ENCODE data around the gene ARHGEF12. TPM values are rescaled to one million over a fixed set of nuclear protein-coding genes. Genes with fewer than 3 reads are reported as not detected.

Gene ARHGEF12
- total and polyA plus RNA-seq, 4 experiments from 2014 or later: 0.80 to 5.0 (median 3.8) TPM

DNA sequence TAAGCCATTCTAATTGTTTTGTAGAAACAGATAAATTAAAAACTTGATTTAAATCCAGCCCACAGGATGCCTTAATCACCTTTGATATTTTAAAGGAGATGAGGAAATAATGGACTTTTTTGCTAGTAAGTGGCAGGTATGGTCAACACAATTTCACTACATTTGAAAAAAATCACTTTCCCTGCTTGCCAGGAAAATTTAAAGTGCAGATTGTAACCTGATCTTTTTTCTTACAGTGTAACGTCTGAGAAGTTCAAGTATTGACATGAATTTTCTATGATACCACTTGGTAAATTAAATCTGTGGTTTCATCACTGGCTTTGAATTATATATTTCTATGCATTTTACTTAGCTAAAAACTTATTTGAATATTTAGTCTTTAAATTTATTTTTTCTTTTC lies 65.3 kb downstream of the ARHGEF12 start:
- Histone ChIP-seq H3K4me3 (ENCODE audit: low read length in 2 of 2) (no peak overlapping the region), H3K4me1 (ENCODE audit: insufficient read depth, low read length) (no peaks in the 10 kb centered on the region), H3K9me3 (ENCODE audit: control insufficient read depth in 1 of 2, low read length in 2 of 2) (no peaks in the 10 kb centered on the region), H3K27me3 (ENCODE audit: insufficient read depth, low read length) (no peaks in the 10 kb centered on the region), H3K27ac (ENCODE audit: low read depth, low read length) (no peak overlapping the region), H3K36me3 (ENCODE audit: insufficient read depth, low read length) (no peaks in the 10 kb centered on the region)
- Mint-ChIP-seq H3K36me3 (no peaks in the 10 kb centered on the region), H3K9me3 (no peaks in the 10 kb centered on the region), H3K27me3 (peaks cover 3 to 4% of the 10 kb centered on the region in 2 donors), H3K27ac (no peak overlapping the region), H3K4me1 (peaks cover 0 to 3% (median 0%) of the 10 kb centered on the region in 4 donors), H3K4me3 (no peak overlapping the region)
- no peak for DNase-seq
- intact Hi-C loops (cut with micrococcal nuclease): no loop called here
- CTCF ChIA-PET (ENCODE audit: partially characterized antibody): interaction anchor here (0.6 to 0.9 kb wide), 2 partner anchors 11 to 340 kb away, joined by 3 read pairs; no protein-coding TSS in a partner anchor
- POLR2A ChIA-PET (ENCODE audit: partially characterized antibody): no interaction called here

DNA sequence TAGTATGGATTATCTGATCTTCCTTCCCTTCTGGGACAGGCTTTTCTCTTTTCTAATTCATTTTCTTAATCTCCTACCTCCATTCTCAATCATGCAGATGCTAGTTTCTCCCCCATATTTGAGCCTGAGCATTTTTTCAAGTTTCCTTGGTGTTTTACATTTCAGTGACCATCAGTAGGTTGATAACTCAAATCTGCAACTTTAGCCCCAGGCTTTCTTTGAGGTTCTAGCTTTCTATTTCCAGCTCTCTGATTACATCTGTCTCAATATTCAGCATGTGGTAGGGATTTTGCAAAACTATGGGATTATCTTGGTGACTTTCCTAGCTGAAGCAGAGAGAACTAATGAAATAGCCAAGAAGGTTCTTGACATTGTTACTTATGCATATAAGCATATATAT lies 67.8 kb downstream of the ARHGEF12 start:
- Mint-ChIP-seq H3K4me3 (no peak overlapping the region), H3K36me3 (no peaks in the 10 kb centered on the region), H3K27me3 (peaks cover 3 to 4% of the 10 kb centered on the region in 2 donors), H3K4me1 (peaks cover 0 to 3% (median 0%) of the 10 kb centered on the region in 4 donors), H3K9me3 (no peaks in the 10 kb centered on the region), H3K27ac (peak overlapping the region in 1 of 7 donors; percentile 3)
- POLR2A ChIA-PET (ENCODE audit: partially characterized antibody): no interaction called here
- Histone ChIP-seq H3K27me3 (ENCODE audit: insufficient read depth, low read length) (no peaks in the 10 kb centered on the region), H3K4me1 (ENCODE audit: insufficient read depth, low read length) (no peaks in the 10 kb centered on the region), H3K36me3 (ENCODE audit: insufficient read depth, low read length) (no peaks in the 10 kb centered on the region), H3K4me3 (ENCODE audit: low read length in 2 of 2) (no peak overlapping the region), H3K9me3 (ENCODE audit: control insufficient read depth in 1 of 2, low read length in 2 of 2) (no peaks in the 10 kb centered on the region), H3K27ac (ENCODE audit: low read depth, low read length) (no peak overlapping the region)
- no peak for DNase-seq
- intact Hi-C loops (cut with micrococcal nuclease): no loop called here
- CTCF ChIA-PET (ENCODE audit: partially characterized antibody): no interaction called here

DNA sequence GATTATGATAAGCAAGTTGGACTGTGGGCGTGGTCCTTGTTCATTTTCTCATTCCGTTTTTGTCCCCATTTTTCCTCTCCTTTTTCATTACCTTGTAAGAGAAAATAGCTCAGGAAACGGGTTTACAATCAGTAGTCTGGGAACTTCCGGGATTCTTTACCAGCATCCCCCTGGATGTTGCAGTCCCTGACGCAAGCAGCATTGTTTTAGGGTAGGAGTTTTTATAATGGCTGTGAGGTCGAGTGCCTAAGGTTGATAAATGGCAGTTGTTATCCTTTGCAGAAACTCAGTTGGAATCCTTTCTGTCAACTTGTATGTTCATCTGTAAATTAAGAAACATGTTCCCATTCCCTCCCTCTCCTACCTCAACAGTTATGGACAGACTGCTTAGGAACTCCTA lies 68.3 kb downstream of the ARHGEF12 start:
- Histone ChIP-seq H3K36me3 (ENCODE audit: insufficient read depth, low read length) (no peaks in the 10 kb centered on the region), H3K27me3 (ENCODE audit: insufficient read depth, low read length) (no peaks in the 10 kb centered on the region), H3K9me3 (ENCODE audit: control insufficient read depth in 1 of 2, low read length in 2 of 2) (no peaks in the 10 kb centered on the region), H3K4me1 (ENCODE audit: insufficient read depth, low read length) (no peaks in the 10 kb centered on the region), H3K27ac (ENCODE audit: low read depth, low read length) (no peak overlapping the region), H3K4me3 (ENCODE audit: low read length in 2 of 2) (no peak overlapping the region)
- Mint-ChIP-seq H3K4me3 (no peak overlapping the region), H3K27ac (no peak overlapping the region), H3K9me3 (no peaks in the 10 kb centered on the region), H3K4me1 (no peaks in the 10 kb centered on the region), H3K27me3 (peaks cover 1 to 4% of the 10 kb centered on the region in 2 donors), H3K36me3 (peaks cover 0 to 1% of the 10 kb centered on the region in 2 donors)
- ChIA-PET POLR2A (ENCODE audit: partially characterized antibody) (no interaction called here), CTCF (ENCODE audit: partially characterized antibody) (no interaction called here)
- DNase-seq: no peak
- intact Hi-C loops (cut with micrococcal nuclease): no loop called here

DNA sequence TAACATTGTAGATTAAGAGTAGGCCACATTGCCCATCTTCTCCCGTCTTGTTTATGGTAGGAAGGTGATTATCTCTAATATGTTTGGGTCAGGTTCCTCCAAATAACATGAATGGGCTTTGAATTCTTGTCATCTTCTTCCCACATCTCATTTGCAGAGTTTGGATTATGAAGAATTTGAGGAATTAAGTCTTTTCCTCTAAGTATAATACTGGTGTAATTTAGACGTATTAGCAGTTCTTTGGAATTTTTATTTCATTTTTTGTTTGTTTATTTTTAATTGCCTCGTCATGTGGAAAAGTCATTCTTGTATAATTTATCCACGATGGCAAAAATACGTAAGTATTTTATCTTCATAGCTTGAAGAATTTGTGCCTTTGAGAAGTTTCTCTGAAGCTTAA lies 73.4 kb downstream of the ARHGEF12 start:
- Mint-ChIP-seq H3K36me3 (peaks cover 0 to 1% of the 10 kb centered on the region in 2 donors), H3K27me3 (peaks cover 0 to 1% of the 10 kb centered on the region in 2 donors), H3K9me3 (no peaks in the 10 kb centered on the region), H3K4me3 (no peak overlapping the region), H3K27ac (no peak overlapping the region), H3K4me1 (no peaks in the 10 kb centered on the region)
- intact Hi-C loops (cut with micrococcal nuclease): no loop called here
- POLR2A ChIA-PET (ENCODE audit: partially characterized antibody): no interaction called here
- H3K27me3 ChIP-seq (ENCODE audit: insufficient read depth, low read length): no peaks in the 10 kb centered on the region
- H3K9me3 ChIP-seq (ENCODE audit: control insufficient read depth in 1 of 2, low read length in 2 of 2): no peaks in the 10 kb centered on the region
- no peak overlapping the region for H3K27ac ChIP-seq (ENCODE audit: low read depth, low read length)
- CTCF ChIA-PET (ENCODE audit: partially characterized antibody): no interaction called here
- no peaks in the 10 kb centered on the region for H3K36me3 ChIP-seq (ENCODE audit: insufficient read depth, low read length)
- DNase-seq: no peak
- no peak overlapping the region for H3K4me3 ChIP-seq (ENCODE audit: low read length in 2 of 2)
- no peaks in the 10 kb centered on the region for H3K4me1 ChIP-seq (ENCODE audit: insufficient read depth, low read length)

DNA sequence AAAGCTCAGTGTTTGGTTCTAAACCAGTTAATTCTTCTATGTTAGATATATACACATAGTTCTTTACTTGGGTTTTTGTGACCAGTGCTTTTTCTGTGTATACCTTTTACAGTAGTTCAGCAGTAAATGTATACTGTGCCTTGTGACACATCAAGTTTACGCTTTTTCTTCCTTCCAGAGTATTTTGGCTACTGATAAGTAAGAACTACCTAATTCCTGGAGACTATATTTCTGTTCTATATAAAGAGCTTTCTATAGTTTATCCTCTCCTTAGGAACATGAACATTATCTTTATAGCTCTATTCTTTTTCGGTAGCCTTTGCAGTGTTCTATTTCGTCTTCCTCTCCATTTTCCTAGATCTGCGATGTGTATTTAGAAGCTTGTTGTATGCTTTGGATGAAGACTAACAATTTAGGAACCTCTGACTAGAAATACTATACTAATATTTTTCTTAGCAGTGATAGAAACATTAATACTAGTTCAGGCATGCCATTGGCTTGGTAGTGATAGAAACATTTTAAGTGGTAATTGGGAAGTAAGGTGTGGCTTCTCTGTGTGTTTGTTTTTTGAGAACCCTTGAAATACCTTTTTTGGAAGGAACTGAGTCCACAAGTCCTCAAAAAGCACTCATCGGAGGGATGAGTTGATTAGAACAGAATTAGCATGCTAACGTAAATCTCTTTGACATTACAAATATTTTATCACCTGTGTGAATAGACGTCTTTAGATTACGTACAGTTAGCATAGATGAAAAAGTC lies 74.6 kb downstream of the ARHGEF12 start:
- Mint-ChIP-seq H3K27ac (no peak overlapping the region), H3K36me3 (peaks cover 0 to 1% of the 10 kb centered on the region in 2 donors), H3K9me3 (no peaks in the 10 kb centered on the region), H3K27me3 (peaks cover 0 to 1% of the 10 kb centered on the region in 2 donors), H3K4me1 (no peaks in the 10 kb centered on the region), H3K4me3 (no peak overlapping the region)
- H3K36me3 ChIP-seq (ENCODE audit: insufficient read depth, low read length): no peaks in the 10 kb centered on the region
- no peak overlapping the region for H3K4me3 ChIP-seq (ENCODE audit: low read length in 2 of 2)
- CTCF ChIA-PET (ENCODE audit: partially characterized antibody): no interaction called here
- no peak for DNase-seq
- no peaks in the 10 kb centered on the region for H3K4me1 ChIP-seq (ENCODE audit: insufficient read depth, low read length)
- no peaks in the 10 kb centered on the region for H3K27me3 ChIP-seq (ENCODE audit: insufficient read depth, low read length)
- POLR2A ChIA-PET (ENCODE audit: partially characterized antibody): no interaction called here
- intact Hi-C loops (cut with micrococcal nuclease): no loop called here
- H3K27ac ChIP-seq (ENCODE audit: low read depth, low read length): no peak overlapping the region
- no peaks in the 10 kb centered on the region for H3K9me3 ChIP-seq (ENCODE audit: control insufficient read depth in 1 of 2, low read length in 2 of 2)

DNA sequence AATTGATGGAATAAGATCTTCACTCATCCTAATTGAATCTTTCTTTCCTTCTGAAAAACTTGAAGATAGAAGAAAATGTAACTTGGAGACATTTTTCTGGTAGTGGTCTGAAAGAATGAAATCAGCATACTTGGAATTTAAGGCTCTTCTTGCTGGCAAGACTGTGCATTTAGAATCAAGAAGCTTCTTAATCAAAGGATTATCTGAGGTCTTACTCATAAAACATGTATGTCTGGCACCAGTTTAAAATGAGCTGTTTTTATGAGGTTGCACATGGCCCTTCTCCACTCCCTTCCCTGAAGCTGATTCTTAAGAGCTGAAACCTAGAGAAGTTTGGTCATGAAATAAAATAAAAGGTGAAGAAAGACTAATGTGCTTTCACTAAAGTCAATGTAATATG lies 77.3 kb downstream of the ARHGEF12 start:
- ChIA-PET POLR2A (ENCODE audit: partially characterized antibody) (no interaction called here), CTCF (ENCODE audit: partially characterized antibody) (no interaction called here)
- Mint-ChIP-seq H3K9me3 (no peaks in the 10 kb centered on the region), H3K27me3 (peaks cover 1 to 2% of the 10 kb centered on the region in 2 donors), H3K36me3 (peaks cover 0 to 1% of the 10 kb centered on the region in 2 donors), H3K4me3 (no peak overlapping the region), H3K4me1 (no peaks in the 10 kb centered on the region), H3K27ac (no peak overlapping the region)
- no peaks in the 10 kb centered on the region for H3K4me1 ChIP-seq (ENCODE audit: insufficient read depth, low read length)
- no peaks in the 10 kb centered on the region for H3K36me3 ChIP-seq (ENCODE audit: insufficient read depth, low read length)
- no peaks in the 10 kb centered on the region for H3K9me3 ChIP-seq (ENCODE audit: control insufficient read depth in 1 of 2, low read length in 2 of 2)
- no peak overlapping the region for H3K27ac ChIP-seq (ENCODE audit: low read depth, low read length)
- intact Hi-C loops (cut with micrococcal nuclease): no loop called here
- H3K27me3 ChIP-seq (ENCODE audit: insufficient read depth, low read length): no peaks in the 10 kb centered on the region
- no peak overlapping the region for H3K4me3 ChIP-seq (ENCODE audit: low read length in 2 of 2)
- DNase-seq: no peak

DNA sequence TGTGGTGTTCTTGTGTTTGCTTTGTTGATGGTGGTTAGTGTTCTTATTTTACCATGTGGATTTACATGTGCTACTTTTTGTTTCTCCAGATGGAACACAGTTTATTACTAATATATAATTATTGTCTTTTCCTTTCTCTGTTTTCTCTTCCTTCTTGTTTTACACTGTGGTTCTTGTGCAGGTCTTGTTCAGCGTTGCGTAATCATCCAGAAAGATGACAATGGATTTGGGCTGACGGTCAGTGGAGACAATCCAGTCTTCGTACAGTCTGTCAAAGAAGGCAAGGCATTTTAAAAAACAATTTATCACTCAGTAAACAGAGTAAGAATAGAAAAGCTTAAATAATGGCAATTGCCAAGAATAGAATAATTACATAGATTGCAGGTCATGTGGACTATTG lies 84.4 kb downstream of the ARHGEF12 start:
- Mint-ChIP-seq H3K27me3 (peaks cover 0 to 2% of the 10 kb centered on the region in 2 donors), H3K36me3 (peaks cover 4% of the 10 kb centered on the region in 2 donors), H3K27ac (no peak overlapping the region), H3K9me3 (peaks cover 0 to 2% (median 0%) of the 10 kb centered on the region in 8 donors), H3K4me1 (no peaks in the 10 kb centered on the region), H3K4me3 (no peak overlapping the region)
- Histone ChIP-seq H3K4me3 (ENCODE audit: low read length in 2 of 2) (no peak overlapping the region), H3K9me3 (ENCODE audit: control insufficient read depth in 1 of 2, low read length in 2 of 2) (no peaks in the 10 kb centered on the region), H3K27me3 (ENCODE audit: insufficient read depth, low read length) (no peaks in the 10 kb centered on the region), H3K4me1 (ENCODE audit: insufficient read depth, low read length) (no peaks in the 10 kb centered on the region), H3K27ac (ENCODE audit: low read depth, low read length) (no peak overlapping the region), H3K36me3 (ENCODE audit: insufficient read depth, low read length) (no peaks in the 10 kb centered on the region)
- intact Hi-C loops (cut with micrococcal nuclease): no loop called here
- POLR2A ChIA-PET (ENCODE audit: partially characterized antibody): no interaction called here
- CTCF ChIA-PET (ENCODE audit: partially characterized antibody): no interaction called here
- DNase-seq: no peak

Measured in CD4-positive, alpha-beta memory T cell (primary cell).